Measurements from ENCODE around the gene NKX1-1. TPM values are rescaled to one million over a fixed set of nuclear protein-coding genes. Genes with fewer than 3 reads are reported as not detected.

The NKX1-1 gene
- total RNA-seq, 1 experiment from 2014 or later: not detected

DNA sequence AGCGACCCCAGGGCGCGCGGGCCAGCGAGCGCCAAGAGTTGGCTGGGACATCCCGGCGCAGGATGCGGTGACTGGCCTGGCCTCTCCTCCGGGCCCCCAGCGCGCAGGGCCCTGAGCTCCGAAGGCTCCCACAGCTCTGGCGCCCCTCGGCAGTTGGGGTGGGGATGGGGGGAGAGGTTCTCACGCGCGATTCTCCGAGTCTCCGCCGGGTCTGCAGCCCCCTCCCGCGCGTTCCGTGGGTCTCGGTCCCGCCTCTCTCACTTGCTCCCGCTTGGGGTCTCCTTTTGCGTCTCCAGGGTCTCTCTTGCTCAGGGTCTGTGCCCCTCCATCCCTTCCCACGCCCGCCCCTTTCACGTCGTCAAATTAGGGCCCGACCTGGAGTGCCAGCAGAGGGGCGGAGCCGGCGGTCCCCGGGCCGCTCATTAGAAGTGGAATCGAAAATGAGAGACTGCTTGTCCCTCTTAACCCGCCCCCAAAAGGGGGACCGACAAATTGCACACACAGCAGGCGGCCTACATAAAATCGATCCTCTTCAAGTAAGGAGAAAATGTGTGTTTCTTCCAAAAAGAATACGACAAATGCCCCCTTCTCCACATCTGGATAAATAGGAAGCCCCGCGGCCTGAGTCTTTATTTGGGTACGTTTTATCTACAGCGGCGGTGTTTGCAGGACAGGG, 877 bp upstream of the NKX1-1 start:
- TF ChIP-seq FOXP1 (CRISPR knock-in tag; IDR thresholded peaks at IDR 0.05; ENCODE audit: borderline replicate concordance): no peak
- TF ChIP-seq, protein P1, sequence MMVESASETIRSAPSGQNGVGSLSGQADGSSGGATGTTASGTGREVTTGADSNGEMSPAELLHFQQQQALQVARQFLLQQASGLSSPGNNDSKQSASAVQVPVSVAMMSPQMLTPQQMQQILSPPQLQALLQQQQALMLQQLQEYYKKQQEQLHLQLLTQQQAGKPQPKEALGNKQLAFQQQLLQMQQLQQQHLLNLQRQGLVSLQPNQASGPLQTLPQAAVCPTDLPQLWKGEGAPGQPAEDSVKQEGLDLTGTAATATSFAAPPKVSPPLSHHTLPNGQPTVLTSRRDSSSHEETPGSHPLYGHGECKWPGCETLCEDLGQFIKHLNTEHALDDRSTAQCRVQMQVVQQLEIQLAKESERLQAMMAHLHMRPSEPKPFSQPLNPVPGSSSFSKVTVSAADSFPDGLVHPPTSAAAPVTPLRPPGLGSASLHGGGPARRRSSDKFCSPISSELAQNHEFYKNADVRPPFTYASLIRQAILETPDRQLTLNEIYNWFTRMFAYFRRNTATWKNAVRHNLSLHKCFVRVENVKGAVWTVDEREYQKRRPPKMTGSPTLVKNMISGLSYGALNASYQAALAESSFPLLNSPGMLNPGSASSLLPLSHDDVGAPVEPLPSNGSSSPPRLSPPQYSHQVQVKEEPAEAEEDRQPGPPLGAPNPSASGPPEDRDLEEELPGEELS (CRISPR knock-in tag; IDR thresholded peaks at IDR 0.05): no peak
- TF ChIP-seq, protein P2, sequence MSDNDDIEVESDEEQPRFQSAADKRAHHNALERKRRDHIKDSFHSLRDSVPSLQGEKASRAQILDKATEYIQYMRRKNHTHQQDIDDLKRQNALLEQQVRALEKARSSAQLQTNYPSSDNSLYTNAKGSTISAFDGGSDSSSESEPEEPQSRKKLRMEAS (CRISPR knock-in tag; IDR thresholded peaks at IDR 0.05): no peak
- TF ChIP-seq GRHL2 (CRISPR knock-in tag; IDR thresholded peaks at IDR 0.05; ENCODE audit: insufficient replicate concordance, severe bottlenecking): no peak
- Mint-ChIP-seq H3K27ac (no peak overlapping the region), H3K4me3 (peak overlapping the region; percentile 50), H3K27me3 (ENCODE audit: low read depth) (peaks cover 92% of the 10 kb centered on the region), H3K4me1 (peaks cover 13% of the 10 kb centered on the region), H3K36me3 (no peaks in the 10 kb centered on the region), H3K9me3 (no peaks in the 10 kb centered on the region)
- ATAC-seq (no peak), DNase-seq (ENCODE audit: low spot score) (no peak)
- POLR2A ChIA-PET: no interaction called here
- CTCF ChIA-PET: interaction anchor here (1.0 to 4.4 kb wide), 3 partner anchors 105 to 324 kb away, joined by 3 to 19 read pairs (median 5); no protein-coding TSS in a partner anchor

DNA sequence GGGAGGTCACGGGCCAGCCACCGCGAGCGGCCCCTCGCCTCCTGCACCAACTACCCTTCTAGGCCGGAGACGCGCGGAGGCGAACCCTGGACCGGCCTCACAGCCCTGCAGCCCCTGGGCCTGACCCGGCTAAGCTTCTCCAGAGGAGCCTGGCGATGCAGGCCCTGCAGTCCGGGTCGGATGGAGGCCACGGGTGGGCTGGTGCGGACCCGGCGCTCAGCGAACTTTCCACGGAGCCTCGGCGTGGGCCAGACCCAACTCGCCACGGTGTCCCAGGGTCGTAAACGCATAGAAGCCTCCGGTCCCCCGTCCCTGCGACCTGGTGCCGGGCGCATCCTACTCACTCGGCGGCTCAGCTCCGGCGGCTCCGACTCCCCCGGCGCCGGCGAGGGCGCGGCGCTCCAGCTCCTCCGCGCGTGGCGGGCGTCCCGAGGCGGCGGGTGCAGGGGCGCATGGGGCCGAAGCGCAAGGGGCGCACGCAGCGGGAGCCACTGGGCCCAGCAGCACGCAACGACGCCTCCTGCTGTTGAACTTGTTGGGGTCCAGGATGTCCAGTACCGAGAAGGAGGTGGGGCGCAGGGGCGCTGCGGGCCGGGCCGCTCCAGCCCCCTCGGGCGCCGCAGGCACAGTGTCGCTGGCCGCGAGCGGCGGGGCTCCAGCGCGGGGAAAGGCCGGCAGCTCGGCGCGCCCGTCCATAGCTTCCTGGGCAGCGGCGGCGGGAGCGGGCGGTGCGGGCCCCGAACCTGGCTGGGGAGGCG, 427 bp downstream of the NKX1-1 start:
- ATAC-seq (no peak), DNase-seq (ENCODE audit: low spot score) (no peak)
- no peak overlapping the region for H3K4me3 Mint-ChIP-seq
- TF ChIP-seq RELA (CRISPR knock-in tag; IDR thresholded peaks at IDR 0.05; ENCODE audit: borderline replicate concordance): no peak
- TF ChIP-seq NFYB (CRISPR knock-in tag; conservative IDR thresholded peaks at IDR 0.05; ENCODE audit: low read depth): no peak
- TF ChIP-seq, protein P3, sequence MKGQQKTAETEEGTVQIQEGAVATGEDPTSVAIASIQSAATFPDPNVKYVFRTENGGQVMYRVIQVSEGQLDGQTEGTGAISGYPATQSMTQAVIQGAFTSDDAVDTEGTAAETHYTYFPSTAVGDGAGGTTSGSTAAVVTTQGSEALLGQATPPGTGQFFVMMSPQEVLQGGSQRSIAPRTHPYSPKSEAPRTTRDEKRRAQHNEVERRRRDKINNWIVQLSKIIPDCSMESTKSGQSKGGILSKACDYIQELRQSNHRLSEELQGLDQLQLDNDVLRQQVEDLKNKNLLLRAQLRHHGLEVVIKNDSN (CRISPR knock-in tag; IDR thresholded peaks at IDR 0.05): no peak
- TF ChIP-seq NR1H2 (CRISPR knock-in tag; IDR thresholded peaks at IDR 0.05): no peak
- TF ChIP-seq ZNF423 (CRISPR knock-in tag; IDR thresholded peaks at IDR 0.05): no peak
- TF ChIP-seq, protein P4, sequence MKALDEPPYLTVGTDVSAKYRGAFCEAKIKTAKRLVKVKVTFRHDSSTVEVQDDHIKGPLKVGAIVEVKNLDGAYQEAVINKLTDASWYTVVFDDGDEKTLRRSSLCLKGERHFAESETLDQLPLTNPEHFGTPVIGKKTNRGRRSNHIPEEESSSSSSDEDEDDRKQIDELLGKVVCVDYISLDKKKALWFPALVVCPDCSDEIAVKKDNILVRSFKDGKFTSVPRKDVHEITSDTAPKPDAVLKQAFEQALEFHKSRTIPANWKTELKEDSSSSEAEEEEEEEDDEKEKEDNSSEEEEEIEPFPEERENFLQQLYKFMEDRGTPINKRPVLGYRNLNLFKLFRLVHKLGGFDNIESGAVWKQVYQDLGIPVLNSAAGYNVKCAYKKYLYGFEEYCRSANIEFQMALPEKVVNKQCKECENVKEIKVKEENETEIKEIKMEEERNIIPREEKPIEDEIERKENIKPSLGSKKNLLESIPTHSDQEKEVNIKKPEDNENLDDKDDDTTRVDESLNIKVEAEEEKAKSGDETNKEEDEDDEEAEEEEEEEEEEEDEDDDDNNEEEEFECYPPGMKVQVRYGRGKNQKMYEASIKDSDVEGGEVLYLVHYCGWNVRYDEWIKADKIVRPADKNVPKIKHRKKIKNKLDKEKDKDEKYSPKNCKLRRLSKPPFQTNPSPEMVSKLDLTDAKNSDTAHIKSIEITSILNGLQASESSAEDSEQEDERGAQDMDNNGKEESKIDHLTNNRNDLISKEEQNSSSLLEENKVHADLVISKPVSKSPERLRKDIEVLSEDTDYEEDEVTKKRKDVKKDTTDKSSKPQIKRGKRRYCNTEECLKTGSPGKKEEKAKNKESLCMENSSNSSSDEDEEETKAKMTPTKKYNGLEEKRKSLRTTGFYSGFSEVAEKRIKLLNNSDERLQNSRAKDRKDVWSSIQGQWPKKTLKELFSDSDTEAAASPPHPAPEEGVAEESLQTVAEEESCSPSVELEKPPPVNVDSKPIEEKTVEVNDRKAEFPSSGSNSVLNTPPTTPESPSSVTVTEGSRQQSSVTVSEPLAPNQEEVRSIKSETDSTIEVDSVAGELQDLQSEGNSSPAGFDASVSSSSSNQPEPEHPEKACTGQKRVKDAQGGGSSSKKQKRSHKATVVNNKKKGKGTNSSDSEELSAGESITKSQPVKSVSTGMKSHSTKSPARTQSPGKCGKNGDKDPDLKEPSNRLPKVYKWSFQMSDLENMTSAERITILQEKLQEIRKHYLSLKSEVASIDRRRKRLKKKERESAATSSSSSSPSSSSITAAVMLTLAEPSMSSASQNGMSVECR (CRISPR knock-in tag; IDR thresholded peaks at IDR 0.05; ENCODE audit: borderline replicate concordance): no peak
- no peak for TF ChIP-seq SMAD3 (CRISPR knock-in tag; IDR thresholded peaks at IDR 0.05; ENCODE audit: borderline replicate concordance)
- no peak for TF ChIP-seq ZNF317 (CRISPR knock-in tag; IDR thresholded peaks at IDR 0.05; ENCODE audit: borderline replicate concordance, low read depth)
- TF ChIP-seq, protein P5, sequence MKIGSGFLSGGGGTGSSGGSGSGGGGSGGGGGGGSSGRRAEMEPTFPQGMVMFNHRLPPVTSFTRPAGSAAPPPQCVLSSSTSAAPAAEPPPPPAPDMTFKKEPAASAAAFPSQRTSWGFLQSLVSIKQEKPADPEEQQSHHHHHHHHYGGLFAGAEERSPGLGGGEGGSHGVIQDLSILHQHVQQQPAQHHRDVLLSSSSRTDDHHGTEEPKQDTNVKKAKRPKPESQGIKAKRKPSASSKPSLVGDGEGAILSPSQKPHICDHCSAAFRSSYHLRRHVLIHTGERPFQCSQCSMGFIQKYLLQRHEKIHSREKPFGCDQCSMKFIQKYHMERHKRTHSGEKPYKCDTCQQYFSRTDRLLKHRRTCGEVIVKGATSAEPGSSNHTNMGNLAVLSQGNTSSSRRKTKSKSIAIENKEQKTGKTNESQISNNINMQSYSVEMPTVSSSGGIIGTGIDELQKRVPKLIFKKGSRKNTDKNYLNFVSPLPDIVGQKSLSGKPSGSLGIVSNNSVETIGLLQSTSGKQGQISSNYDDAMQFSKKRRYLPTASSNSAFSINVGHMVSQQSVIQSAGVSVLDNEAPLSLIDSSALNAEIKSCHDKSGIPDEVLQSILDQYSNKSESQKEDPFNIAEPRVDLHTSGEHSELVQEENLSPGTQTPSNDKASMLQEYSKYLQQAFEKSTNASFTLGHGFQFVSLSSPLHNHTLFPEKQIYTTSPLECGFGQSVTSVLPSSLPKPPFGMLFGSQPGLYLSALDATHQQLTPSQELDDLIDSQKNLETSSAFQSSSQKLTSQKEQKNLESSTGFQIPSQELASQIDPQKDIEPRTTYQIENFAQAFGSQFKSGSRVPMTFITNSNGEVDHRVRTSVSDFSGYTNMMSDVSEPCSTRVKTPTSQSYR (CRISPR knock-in tag; IDR thresholded peaks at IDR 0.05): no peak
- TF ChIP-seq, protein P6, sequence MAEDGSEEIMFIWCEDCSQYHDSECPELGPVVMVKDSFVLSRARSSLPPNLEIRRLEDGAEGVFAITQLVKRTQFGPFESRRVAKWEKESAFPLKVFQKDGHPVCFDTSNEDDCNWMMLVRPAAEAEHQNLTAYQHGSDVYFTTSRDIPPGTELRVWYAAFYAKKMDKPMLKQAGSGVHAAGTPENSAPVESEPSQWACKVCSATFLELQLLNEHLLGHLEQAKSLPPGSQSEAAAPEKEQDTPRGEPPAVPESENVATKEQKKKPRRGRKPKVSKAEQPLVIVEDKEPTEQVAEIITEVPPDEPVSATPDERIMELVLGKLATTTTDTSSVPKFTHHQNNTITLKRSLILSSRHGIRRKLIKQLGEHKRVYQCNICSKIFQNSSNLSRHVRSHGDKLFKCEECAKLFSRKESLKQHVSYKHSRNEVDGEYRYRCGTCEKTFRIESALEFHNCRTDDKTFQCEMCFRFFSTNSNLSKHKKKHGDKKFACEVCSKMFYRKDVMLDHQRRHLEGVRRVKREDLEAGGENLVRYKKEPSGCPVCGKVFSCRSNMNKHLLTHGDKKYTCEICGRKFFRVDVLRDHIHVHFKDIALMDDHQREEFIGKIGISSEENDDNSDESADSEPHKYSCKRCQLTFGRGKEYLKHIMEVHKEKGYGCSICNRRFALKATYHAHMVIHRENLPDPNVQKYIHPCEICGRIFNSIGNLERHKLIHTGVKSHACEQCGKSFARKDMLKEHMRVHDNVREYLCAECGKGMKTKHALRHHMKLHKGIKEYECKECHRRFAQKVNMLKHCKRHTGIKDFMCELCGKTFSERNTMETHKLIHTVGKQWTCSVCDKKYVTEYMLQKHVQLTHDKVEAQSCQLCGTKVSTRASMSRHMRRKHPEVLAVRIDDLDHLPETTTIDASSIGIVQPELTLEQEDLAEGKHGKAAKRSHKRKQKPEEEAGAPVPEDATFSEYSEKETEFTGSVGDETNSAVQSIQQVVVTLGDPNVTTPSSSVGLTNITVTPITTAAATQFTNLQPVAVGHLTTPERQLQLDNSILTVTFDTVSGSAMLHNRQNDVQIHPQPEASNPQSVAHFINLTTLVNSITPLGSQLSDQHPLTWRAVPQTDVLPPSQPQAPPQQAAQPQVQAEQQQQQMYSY (CRISPR knock-in tag; IDR thresholded peaks at IDR 0.05): no peak
- no peak overlapping the region for H3K27ac Mint-ChIP-seq
- no peaks in the 10 kb centered on the region for H3K9me3 Mint-ChIP-seq
- H3K36me3 Mint-ChIP-seq: no peaks in the 10 kb centered on the region
- H3K27me3 Mint-ChIP-seq (ENCODE audit: low read depth): peaks cover 92% of the 10 kb centered on the region
- CTCF ChIA-PET: interaction anchor here (1.2 kb wide), 1 partner anchor 50 kb away, joined by 3 read pairs; no protein-coding TSS in a partner anchor
- peaks cover 13% of the 10 kb centered on the region for H3K4me1 Mint-ChIP-seq
- POLR2A ChIA-PET: no interaction called here
